Esophagus muscularis mucosa (tissue), 4 donors: ENCODE results near the gene C13orf46.

Source experiments
- CTCF ChIP-seq, 3 experiments: fragments of 200-600 bp in 2 of 3; fragments of 450-650 bp in 1 of 3; sonication (generic) in 2 of 3; IDR thresholded peaks; one replicate each; pipeline ENCODE4 v1.5.1; 2017 to 2019; ENCODE audit warnings: antibody characterized with exemption in 3 of 3, mild to moderate bottlenecking in 2 of 3, moderate library complexity in 1 of 3
- EP300 ChIP-seq: sonication (generic); formaldehyde crosslinking; IDR thresholded peaks from one replicate; pipeline ENCODE4 v1.6.1; 2017; ENCODE audit warnings: antibody characterized with exemption
- POLR2A ChIP-seq: fragments of 450-650 bp; IDR thresholded peaks from one replicate; pipeline ENCODE4 v1.6.1; 2017; ENCODE audit warnings: antibody characterized with exemption, moderate library complexity, mild to moderate bottlenecking, low read depth
- POLR2AphosphoS5 ChIP-seq, 2 donors: sonication (generic); formaldehyde crosslinking; IDR thresholded peaks; one replicate each; pipeline ENCODE4 v1.6.1; 2017; ENCODE audit warnings: antibody characterized with exemption in 2 of 2

DNA sequence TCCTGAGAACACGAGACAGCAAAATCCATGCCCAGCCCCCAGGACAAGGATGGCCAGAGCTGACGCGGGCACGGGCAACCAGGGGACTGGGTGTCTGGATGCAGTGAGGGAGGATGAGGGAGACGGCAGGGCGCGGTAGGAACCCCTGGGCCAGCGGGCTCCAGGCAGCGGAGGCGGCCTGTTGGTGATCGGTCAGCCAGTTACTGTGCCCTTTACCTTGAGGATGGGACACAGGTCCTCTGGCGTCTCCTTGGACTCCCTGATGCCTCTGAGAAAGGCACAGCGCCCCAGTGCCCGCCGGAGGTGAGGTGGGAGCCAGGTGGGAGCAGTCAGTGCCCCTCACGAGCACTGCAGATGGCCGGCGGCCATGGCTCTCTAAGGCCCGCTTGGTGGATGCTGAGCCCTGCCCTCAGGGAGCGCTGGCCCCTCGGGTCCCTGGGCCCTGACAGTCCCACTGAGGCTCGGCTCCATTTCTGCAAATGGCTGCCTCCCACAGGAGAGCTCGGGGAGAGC, 31.2 kb downstream of the C13orf46 start:
- TF ChIP-seq CTCF (IDR thresholded peaks at IDR 0.05), result no peak
- no peak for TF ChIP-seq POLR2AphosphoS5 (IDR thresholded peaks at IDR 0.05)
- no peak for TF ChIP-seq POLR2A
- no peak for TF ChIP-seq EP300
